D721Med (cell line): ENCODE results near the gene HOTAIR.

Experiments used
- DNase-seq: peaks from one replicate; pipeline ENCODE4 v3.0.0; 2011; ENCODE audit warnings: low spot score; ENCODE audit not compliant: insufficient read length
- FAIRE-seq: peaks from 2 replicates; lab custom pipeline; 2011; peaks lifted over from hg19 to GRCh38; lab: Jason Lieb, UNC
- CTCF ChIP-seq: IDR thresholded peaks from 2 replicates; pipeline ENCODE4 v1.5.1; 2012; ENCODE audit warnings: mild to moderate bottlenecking, control low read depth; ENCODE audit not compliant: insufficient read depth; ENCODE audit errors: missing control alignments

Gene HOTAIR

GRCh38 chr12:53958128-53958527 lies 16.6 kb downstream of the HOTAIR start:
- no peak for FAIRE-seq
- DNase-seq: no peak
- TF ChIP-seq CTCF: no peak

DNA sequence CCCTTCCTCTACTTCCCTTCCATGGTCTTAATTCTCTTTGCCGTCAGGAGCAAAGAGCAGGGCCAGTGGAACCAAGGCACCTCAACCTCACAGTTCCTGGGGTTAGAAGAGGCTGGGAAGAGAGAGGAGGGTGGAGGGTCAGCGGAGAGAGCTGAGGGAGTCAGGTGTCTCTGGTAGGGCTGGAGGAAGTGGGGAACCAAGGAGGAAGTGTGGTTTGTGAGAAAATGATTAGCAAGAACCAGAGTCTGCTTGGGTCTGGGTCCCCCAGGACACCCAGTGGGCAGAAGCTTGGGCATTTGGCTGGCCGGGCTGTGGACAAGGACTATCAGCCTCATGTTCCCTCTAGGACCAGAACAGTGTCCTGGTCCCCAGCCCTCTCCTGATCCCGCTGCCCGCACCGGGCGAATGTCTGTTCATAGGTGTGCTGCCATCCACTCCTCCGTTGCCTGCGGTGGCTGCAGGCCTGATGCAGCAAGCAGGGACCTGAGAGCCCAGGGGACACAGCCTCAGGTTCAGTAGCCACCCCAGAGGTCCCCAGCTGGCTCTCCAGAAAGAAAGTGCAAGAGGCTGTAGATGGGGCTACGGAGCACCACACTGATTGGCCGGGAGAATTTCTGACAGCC lies 17.7 kb downstream of the HOTAIR start:
- FAIRE-seq (no peak), DNase-seq (no peak)
- TF ChIP-seq CTCF: no peak

- FAIRE-seq (no peak), DNase-seq (no peak)
- no peak for TF ChIP-seq CTCF
These were observed 18.4 kb downstream of the HOTAIR start for GRCh38 chr12:53956251-53956887.

DNA sequence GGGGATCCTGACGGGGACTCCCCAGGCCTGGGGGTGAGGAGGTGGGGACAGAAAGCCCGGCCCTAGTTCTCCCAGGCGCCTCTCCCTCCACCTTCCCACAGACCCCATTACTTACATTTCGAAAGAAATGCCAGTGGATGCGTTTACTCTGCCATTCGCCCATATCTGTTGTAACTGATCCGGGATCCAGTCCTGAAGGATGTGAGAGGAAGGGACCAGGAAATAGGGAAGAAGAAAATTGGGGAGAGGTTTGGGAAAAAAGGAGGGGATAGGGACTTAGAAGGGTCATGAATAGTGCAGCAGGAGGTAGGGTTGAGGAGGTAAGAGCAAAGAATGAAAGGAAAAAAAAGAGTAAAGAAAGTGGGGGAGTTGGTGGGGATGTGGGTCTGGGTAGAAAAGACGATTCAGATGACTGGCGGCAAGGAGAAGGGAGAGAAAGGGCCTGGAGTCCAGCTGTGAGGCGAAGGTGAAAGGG lies 18.9 kb downstream of the HOTAIR start:
- FAIRE-seq (no peak), DNase-seq (no peak)
- TF ChIP-seq CTCF: no peak

GRCh38 chr12:53955036-53955775 lies 19.5 kb downstream of the HOTAIR start:
- DNase-seq (no peak), FAIRE-seq (no peak)
- TF ChIP-seq CTCF: no peak

GRCh38 chr12:53954694-53955035 lies 20.1 kb downstream of the HOTAIR start, which contains the start of gene HOXC12:
HOXC12 (plus strand) TSS chr12:53954903; CDS start chr12:53954930, 27 bp downstream.
- TF ChIP-seq CTCF: no peak
- no peak for FAIRE-seq
- DNase-seq: no peak
